Mesodermal cell (in vitro differentiated cells): ENCODE data around the gene TIMM44.

Source experiments
- H3K27ac ChIP-seq: 2 replicates; pipeline ENCODE4 v1.7.0; 2013; ENCODE audit warnings: mild to moderate bottlenecking, low read depth, low read length, moderate library complexity; ENCODE audit not compliant: severe bottlenecking
- H3K36me3 ChIP-seq: 2 replicates; pipeline ENCODE4 v1.7.1; 2013; ENCODE audit warnings: mild to moderate bottlenecking, low read length, moderate library complexity; ENCODE audit not compliant: control insufficient read depth, insufficient read depth
- H3K4me1 ChIP-seq: one replicate; pipeline ENCODE4 v1.7.1; 2013; ENCODE audit warnings: mild to moderate bottlenecking, low read length; ENCODE audit not compliant: insufficient read depth, control insufficient read depth, poor library complexity, severe bottlenecking
- H3K4me3 ChIP-seq: 2 replicates; pipeline ENCODE4 v1.7.0; 2013; ENCODE audit warnings: low read length, control low read depth, mild to moderate bottlenecking; ENCODE audit not compliant: insufficient read depth, poor library complexity, severe bottlenecking; ENCODE audit errors: extremely low read depth
- H3K9me3 ChIP-seq: 2 replicates; pipeline ENCODE4 v1.7.1; 2013; ENCODE audit warnings: mild to moderate bottlenecking, low read length, moderate library complexity; ENCODE audit not compliant: control insufficient read depth
- WGBS, 2 experiments: methylation state at CpG; one replicate each; pipeline ENCODE4 v1.1.5; 2013; ENCODE audit warnings: missing lambda C conversion rate in 2 of 2; ENCODE audit not compliant: insufficient coverage in 2 of 2; 5-methylcytosine and 5-hydroxymethylcytosine counted together

Gene TIMM44

GRCh38 chr19:7944177-7944761 lies 803 bp upstream of the TIMM44 start:
- H3K36me3 ChIP-seq = peaks cover 22% of the 10 kb centered on the region
- peaks cover 5% of the 10 kb centered on the region for H3K4me1 ChIP-seq
- 33 to 44% methylated on average over 13 to 15 of the region's 18 CpGs for WGBS, 2 experiments
- peak overlapping the region; percentile 88 for H3K4me3 ChIP-seq
- H3K27ac ChIP-seq = peak overlapping the region; percentile 94
- H3K9me3 ChIP-seq = no peaks in the 10 kb centered on the region

- Histone ChIP-seq H3K36me3 (peaks cover 31% of the 10 kb centered on the region), H3K4me1 (peaks cover 5% of the 10 kb centered on the region), H3K27ac (peak overlapping the region; percentile 98), H3K9me3 (no peaks in the 10 kb centered on the region), H3K4me3 (peak overlapping the region; percentile 88)
- 12 to 21% methylated on average over 18 to 31 of the region's 33 CpGs for WGBS, 2 experiments
Measured at GRCh38 chr19:7942981-7943443, 454 bp downstream of the TIMM44 start.

- peak overlapping the region; percentile 88 for H3K4me3 ChIP-seq
- WGBS, 2 experiments = 96 to 97% methylated on average over 15 of the region's 19 CpGs
- no peaks in the 10 kb centered on the region for H3K9me3 ChIP-seq
- H3K4me1 ChIP-seq = peaks cover 5% of the 10 kb centered on the region
- peaks cover 38% of the 10 kb centered on the region for H3K36me3 ChIP-seq
- no peak overlapping the region for H3K27ac ChIP-seq
Measured at GRCh38 chr19:7941895-7942596, 1.4 kb downstream of the TIMM44 start.

- Histone ChIP-seq H3K27ac (no peak overlapping the region), H3K36me3 (peaks cover 46% of the 10 kb centered on the region), H3K4me1 (peaks cover 5% of the 10 kb centered on the region), H3K4me3 (no peak overlapping the region), H3K9me3 (no peaks in the 10 kb centered on the region)
- WGBS, 2 experiments = 98% methylated on average over 11 to 12 of the region's 13 CpGs
Measured at GRCh38 chr19:7940841-7941240, 2.6 kb downstream of the TIMM44 start.

GRCh38 chr19:7934766-7935165 lies 8.7 kb downstream of the TIMM44 start:
- WGBS, 2 experiments = 97 to 98% methylated on average over 17 to 21 of the region's 21 CpGs
- H3K36me3 ChIP-seq = peaks cover 88% of the 10 kb centered on the region

GRCh38 chr19:7933828-7934725 lies 9.4 kb downstream of the TIMM44 start:
- Histone ChIP-seq H3K9me3 (no peaks in the 10 kb centered on the region), H3K36me3 (peaks cover 86% of the 10 kb centered on the region), H3K27ac (no peak overlapping the region), H3K4me1 (no peaks in the 10 kb centered on the region), H3K4me3 (no peak overlapping the region)
- WGBS, 2 experiments = 93 to 97% methylated on average over 50 to 55 of the region's 55 CpGs

More at GRCh38 chr19:7934766-7935165, 8.7 kb downstream of the TIMM44 start:
- no peak overlapping the region for H3K27ac ChIP-seq
- no peak overlapping the region for H3K4me3 ChIP-seq
- H3K4me1 ChIP-seq = no peaks in the 10 kb centered on the region
- H3K9me3 ChIP-seq = no peaks in the 10 kb centered on the region

GRCh38 chr19:7933411-7933810 lies 10.1 kb downstream of the TIMM44 start:
- Histone ChIP-seq H3K27ac (no peak overlapping the region), H3K4me1 (peaks cover 3% of the 10 kb centered on the region), H3K4me3 (no peak overlapping the region), H3K36me3 (peaks cover 81% of the 10 kb centered on the region), H3K9me3 (no peaks in the 10 kb centered on the region)
- 95 to 98% methylated on average over 9 to 13 of the region's 14 CpGs for WGBS, 2 experiments

GRCh38 chr19:7932930-7933300 lies 10.6 kb downstream of the TIMM44 start:
- no peak overlapping the region for H3K27ac ChIP-seq
- H3K4me1 ChIP-seq = peaks cover 8% of the 10 kb centered on the region
- H3K9me3 ChIP-seq = no peaks in the 10 kb centered on the region
- peaks cover 76% of the 10 kb centered on the region for H3K36me3 ChIP-seq
- H3K4me3 ChIP-seq = no peak overlapping the region
- WGBS, 2 experiments = 88 to 97% methylated on average over 7 to 10 of the region's 10 CpGs

GRCh38 chr19:7932276-7932929 lies 11.1 kb downstream of the TIMM44 start:
- Histone ChIP-seq H3K27ac (no peak overlapping the region), H3K4me1 (peaks cover 10% of the 10 kb centered on the region), H3K9me3 (no peaks in the 10 kb centered on the region), H3K4me3 (no peak overlapping the region), H3K36me3 (peaks cover 71% of the 10 kb centered on the region)
- WGBS, 2 experiments = 94 to 98% methylated on average over 23 to 27 of the region's 32 CpGs
